Esophagus muscularis mucosa (tissue), 3 donors: ENCODE measurements around the gene LARGE1.

Source experiments
- POLR2A ChIP-seq: fragments of 450-650 bp; IDR thresholded peaks from one replicate; pipeline ENCODE4 v1.6.1; 2017; ENCODE audit warnings: antibody characterized with exemption, moderate library complexity, mild to moderate bottlenecking, low read depth
- POLR2AphosphoS5 ChIP-seq, 2 donors: sonication (generic); formaldehyde crosslinking; IDR thresholded peaks; one replicate each; pipeline ENCODE4 v1.6.1; 2017; ENCODE audit warnings: antibody characterized with exemption in 2 of 2
- TF ChIP-seq, protein P1 (sequence below), 3 experiments: fragments of 200-600 bp in 2 of 3; fragments of 450-650 bp in 1 of 3; sonication (generic) in 2 of 3; IDR thresholded peaks; one replicate each; pipeline ENCODE4 v1.5.1; 2017 to 2019; ENCODE audit warnings: antibody characterized with exemption in 3 of 3, mild to moderate bottlenecking in 2 of 3, moderate library complexity in 1 of 3

GRCh38 chr22:33261699-33262098 is 658.6 kb downstream of the LARGE1 start:
- TF ChIP-seq, protein P1, sequence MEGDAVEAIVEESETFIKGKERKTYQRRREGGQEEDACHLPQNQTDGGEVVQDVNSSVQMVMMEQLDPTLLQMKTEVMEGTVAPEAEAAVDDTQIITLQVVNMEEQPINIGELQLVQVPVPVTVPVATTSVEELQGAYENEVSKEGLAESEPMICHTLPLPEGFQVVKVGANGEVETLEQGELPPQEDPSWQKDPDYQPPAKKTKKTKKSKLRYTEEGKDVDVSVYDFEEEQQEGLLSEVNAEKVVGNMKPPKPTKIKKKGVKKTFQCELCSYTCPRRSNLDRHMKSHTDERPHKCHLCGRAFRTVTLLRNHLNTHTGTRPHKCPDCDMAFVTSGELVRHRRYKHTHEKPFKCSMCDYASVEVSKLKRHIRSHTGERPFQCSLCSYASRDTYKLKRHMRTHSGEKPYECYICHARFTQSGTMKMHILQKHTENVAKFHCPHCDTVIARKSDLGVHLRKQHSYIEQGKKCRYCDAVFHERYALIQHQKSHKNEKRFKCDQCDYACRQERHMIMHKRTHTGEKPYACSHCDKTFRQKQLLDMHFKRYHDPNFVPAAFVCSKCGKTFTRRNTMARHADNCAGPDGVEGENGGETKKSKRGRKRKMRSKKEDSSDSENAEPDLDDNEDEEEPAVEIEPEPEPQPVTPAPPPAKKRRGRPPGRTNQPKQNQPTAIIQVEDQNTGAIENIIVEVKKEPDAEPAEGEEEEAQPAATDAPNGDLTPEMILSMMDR (IDR thresholded peaks at IDR 0.05): no peak
- TF ChIP-seq POLR2A (no peak), POLR2AphosphoS5 (IDR thresholded peaks at IDR 0.05) (no peak)
